ENCODE measurements around the gene SH2D6.

- TF ChIP-seq ZNF555 (tag by site-specific recombination; conservative IDR thresholded peaks at IDR 0.05) (no peak), ZBTB10 (tag by site-specific recombination; IDR thresholded peaks at IDR 0.05) (no peak)
These were observed 17.7 kb downstream of the SH2D6 start for GRCh38 chr2:85435981-85436835.

Data from HEK293 (cell line).